ENCODE measurements around the gene CNTN1. TPM values are rescaled to one million over a fixed set of nuclear protein-coding genes. Genes with fewer than 3 reads are reported as not detected.

CNTN1 gene
- total RNA-seq, 1 experiment from 2014 or later, result 3.0 TPM

DNA sequence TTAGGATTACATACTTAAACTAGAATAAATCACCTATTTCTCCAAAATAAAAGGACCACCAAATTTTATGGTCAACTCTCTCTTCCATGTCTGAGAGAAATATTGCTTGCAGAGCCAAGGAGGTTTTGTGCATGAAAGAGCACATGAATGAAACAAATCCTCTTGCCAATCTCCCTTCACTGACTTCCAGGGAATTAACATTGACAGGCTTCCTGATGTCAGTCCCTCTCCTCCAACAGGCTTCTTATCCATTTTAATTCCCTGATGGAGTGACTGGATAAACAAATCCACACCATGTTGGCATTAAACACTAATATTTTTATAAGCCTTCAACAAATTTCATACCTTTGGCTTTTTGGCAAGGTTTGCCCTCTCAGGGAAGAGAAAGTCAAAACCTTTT lies 45.3 kb upstream of the CNTN1 start:
- H4K20me1 ChIP-seq (ENCODE audit: insufficient read depth), result no peaks in the 10 kb centered on the region
- no peaks in the 10 kb centered on the region for H3K9me2 ChIP-seq (ENCODE audit: insufficient read depth)
- no peaks in the 10 kb centered on the region for H3K79me2 ChIP-seq (ENCODE audit: insufficient read depth, low read length)
- H3K27ac ChIP-seq (ENCODE audit: low read depth, low read length), result no peak overlapping the region
- H3K4me1 ChIP-seq (ENCODE audit: control insufficient read depth in 1 of 2, insufficient read depth in 2 of 2, low read length in 2 of 2), result no peaks in the 10 kb centered on the region
- H2AFZ ChIP-seq (ENCODE audit: low read depth, low read length, poor library complexity, severe bottlenecking), result no peak overlapping the region
- H3K4me2 ChIP-seq (ENCODE audit: low read length), result no peak overlapping the region
- TF ChIP-seq JUND (IDR thresholded peaks at IDR 0.05), result no peak
- TF ChIP-seq ZNF274 (IDR thresholded peaks at IDR 0.05; ENCODE audit: low read depth, low read length), result no peak
- no peak for TF ChIP-seq TCF7L2 (IDR thresholded peaks at IDR 0.05; ENCODE audit: borderline replicate concordance, extremely low read depth, insufficient read depth, insufficient read length)
- no peak for TF ChIP-seq RAD21 (IDR thresholded peaks at IDR 0.05; ENCODE audit: low read depth)
- TF ChIP-seq CBX3 (IDR thresholded peaks at IDR 0.05; ENCODE audit: low read depth), result no peak
- TF ChIP-seq ELF1 (IDR thresholded peaks at IDR 0.05; ENCODE audit: borderline replicate concordance, low read depth), result no peak
- TF ChIP-seq CTCF (IDR thresholded peaks at IDR 0.05 in 2 of 3, conservative IDR thresholded peaks at IDR 0.05 in 1 of 3; ENCODE audit: borderline replicate concordance in 1 of 3, insufficient read depth in 1 of 3, low read depth in 2 of 3, low read length in 2 of 3), result no peak
- no peak for TF ChIP-seq SIN3A (IDR thresholded peaks at IDR 0.05; ENCODE audit: low read depth)
- no peak for TF ChIP-seq POLR2A (IDR thresholded peaks at IDR 0.05; ENCODE audit: borderline replicate concordance, extremely low read depth, insufficient read depth, insufficient read length)
- TF ChIP-seq EGR1 (IDR thresholded peaks at IDR 0.05; ENCODE audit: low read depth), result no peak
- no peak for TF ChIP-seq SRF (IDR thresholded peaks at IDR 0.05; ENCODE audit: low read depth)
- H3K27me3 ChIP-seq (ENCODE audit: insufficient read depth, low read length), result no peaks in the 10 kb centered on the region
- intact Hi-C loops (cut with micrococcal nuclease), result no loop called here
- RAD21 ChIA-PET (ENCODE audit: low non-redundant PET in 1 of 2, low total read pairs in 2 of 2, uncharacterized antibody in 2 of 2, unreplicated experiment in 2 of 2), result no interaction called here
- H3K9ac ChIP-seq (ENCODE audit: low read length), result no peak overlapping the region
- H3K36me3 ChIP-seq (ENCODE audit: control insufficient read depth in 1 of 2, insufficient read depth in 2 of 2, low read length in 2 of 2), result no peaks in the 10 kb centered on the region
- DNase-seq (ENCODE audit: low read depth, low spot score), result no peak
- CTCF ChIA-PET, result no interaction called here
- no peaks in the 10 kb centered on the region; a peak in 1 of 4 replicates for H3K9me3 ChIP-seq (ENCODE audit: control insufficient read depth in 1 of 2, insufficient read depth in 1 of 2, low read depth in 1 of 2, low read length in 2 of 2)
- no peak overlapping the region for H3K4me3 ChIP-seq (replicated peaks in 1 of 2; ENCODE audit: low read depth in 1 of 2, low read length in 2 of 2)
- no TSS peak for BruUV-seq (replicated peaks)
- POLR2A ChIA-PET, result no interaction called here
- ATAC-seq, result no peak

Measured in HCT116 (cell line).